HCT116 (cell line): ENCODE results near the gene UBE2O. TPM values are rescaled to one million over a fixed set of nuclear protein-coding genes. Genes with fewer than 3 reads are reported as not detected.

ENCODE experiments used
- ATAC-seq: fragments of 200-7000 bp; cut with Tn5 transposase; 2 replicates; pipeline ENCODE4 v1.9.1; 2020; ENCODE audit warnings: mild to moderate bottlenecking, moderate library complexity
- BruUV-seq: library from RNA; stranded (reverse); fragments of 400-500 nt; replicated peaks from 2 replicates; lab custom pipeline; 2021; lab: Mats Ljungman, UMichigan
- CTCF ChIA-PET: fragments of 300-600 bp; sonication (Branson Sonifier 250); formaldehyde crosslinking; loops from one replicate; lab custom pipeline; 2021; ENCODE audit warnings: antibody characterized with exemption; lab: Charles Lee
- POLR2A ChIA-PET: fragments of 300-600, 350-600 bp; sonication (Branson Sonifier 250); formaldehyde crosslinking; loops from one replicate; lab custom pipeline; 2021; ENCODE audit warnings: antibody characterized with exemption; lab: Charles Lee
- RAD21 ChIA-PET, 2 experiments: fragments of 300-600 bp; sonication (Branson Sonifier 250); formaldehyde crosslinking; loops; one replicate each; lab custom pipeline; 2023; ENCODE audit warnings: low total read pairs in 2 of 2; ENCODE audit not compliant: uncharacterized antibody in 2 of 2, unreplicated experiment in 2 of 2, low non-redundant PET in 1 of 2; lab: Charles Lee
- DNase-seq: peaks from one replicate; pipeline ENCODE4 v3.0.0-alpha.2; 2010; ENCODE audit warnings: low read depth, low spot score
- H2AFZ ChIP-seq: fragments of 200-600 bp; shearing (Covaris generic), sonication (generic); 2 replicates; pipeline ENCODE4 v1.6.1; 2017; ENCODE audit warnings: low read depth, mixed run types, mixed read lengths, antibody characterized with exemption, low read length; ENCODE audit not compliant: poor library complexity, severe bottlenecking
- H3K27ac ChIP-seq: 2 replicates; pipeline ENCODE4 v1.5.1; 2012; ENCODE audit warnings: low read depth, low read length
- H3K27me3 ChIP-seq: fragments of 200-600 bp; sonication (generic); 2 replicates; pipeline ENCODE4 v1.6.1; 2016; ENCODE audit warnings: mixed run types, low read length, mixed read lengths; ENCODE audit not compliant: insufficient read depth
- H3K36me3 ChIP-seq, 2 experiments: fragments of 200-500 bp in 1 of 2; fragments of 200-600 bp in 1 of 2; sonication (Bioruptor generic) in 1 of 2; sonication (generic) in 1 of 2; 2 replicates each; pipeline versions ENCODE4 v1.5.1 to v1.6.1; 2014 to 2016; ENCODE audit warnings: low read length in 2 of 2, inconsistent platforms in 1 of 2, mixed read lengths in 1 of 2, mixed run types in 1 of 2; ENCODE audit not compliant: insufficient read depth in 2 of 2, control insufficient read depth in 1 of 2
- H3K4me1 ChIP-seq, 2 experiments: fragments of 200-600 bp in 1 of 2; sonication (generic) in 1 of 2; 2 replicates each; pipeline versions ENCODE4 v1.5.1 to v1.6.1; 2012 to 2017; ENCODE audit warnings: low read length in 2 of 2, inconsistent platforms in 1 of 2, mild to moderate bottlenecking in 1 of 2, mixed read lengths in 1 of 2, mixed run types in 1 of 2, moderate library complexity in 1 of 2; ENCODE audit not compliant: insufficient read depth in 2 of 2, control insufficient read depth in 1 of 2
- H3K4me2 ChIP-seq: fragments of 200-600 bp; sonication (generic); 2 replicates; pipeline ENCODE4 v1.6.1; 2017; ENCODE audit warnings: mixed run types, low read length, mixed read lengths
- H3K4me3 ChIP-seq, 2 experiments: fragments of 200-600 bp in 1 of 2; sonication (generic) in 1 of 2; replicated peaks in 1 of 2; 2 replicates each; pipeline ENCODE4 v1.5.1; 2011 to 2016; ENCODE audit warnings: low read length in 2 of 2, control low read depth in 1 of 2, low read depth in 1 of 2, mild to moderate bottlenecking in 1 of 2, mixed read lengths in 1 of 2, mixed run types in 1 of 2
- H3K79me2 ChIP-seq: fragments of 200-600 bp; sonication (generic); 2 replicates; pipeline ENCODE4 v1.6.1; 2017; ENCODE audit warnings: mild to moderate bottlenecking, mixed run types, low read length, moderate library complexity, mixed read lengths; ENCODE audit not compliant: insufficient read depth
- H3K9ac ChIP-seq: fragments of 200-600 bp; sonication (generic); 2 replicates; pipeline ENCODE4 v1.6.1; 2016; ENCODE audit warnings: low read length, mixed read lengths
- H3K9me2 ChIP-seq: fragments of 200-600 bp; sonication (generic), shearing (Covaris generic); 2 replicates; pipeline ENCODE4 v1.6.1; 2017; ENCODE audit warnings: mixed run types, mild to moderate bottlenecking, moderate library complexity; ENCODE audit not compliant: insufficient read depth
- H3K9me3 ChIP-seq, 2 experiments: fragments of 200-500 bp in 1 of 2; fragments of 200-600 bp in 1 of 2; sonication (Bioruptor generic) in 1 of 2; sonication (generic) in 1 of 2; 2 replicates each; pipeline ENCODE4 v1.6.1; 2014 to 2017; ENCODE audit warnings: low read length in 2 of 2, mixed read lengths in 2 of 2, inconsistent platforms in 1 of 2, low read depth in 1 of 2, mild to moderate bottlenecking in 1 of 2, mixed run types in 1 of 2, moderate library complexity in 1 of 2; ENCODE audit not compliant: control insufficient read depth in 1 of 2, insufficient read depth in 1 of 2
- H4K20me1 ChIP-seq: fragments of 200-600 bp; sonication (generic), shearing (Covaris generic); 2 replicates; pipeline ENCODE4 v1.6.1; 2017; ENCODE audit warnings: mixed run types, mild to moderate bottlenecking, moderate library complexity; ENCODE audit not compliant: insufficient read depth
- TCF7L2 ChIP-seq: IDR thresholded peaks from 2 replicates; pipeline ENCODE4 v1.7.0; 2011; ENCODE audit warnings: borderline replicate concordance, inconsistent platforms; ENCODE audit not compliant: insufficient read depth, insufficient read length; ENCODE audit errors: extremely low read depth
- YY1 ChIP-seq: IDR thresholded peaks from 2 replicates; pipeline ENCODE4 v1.6.1; 2011; ENCODE audit warnings: low read length, low read depth, moderate library complexity, mild to moderate bottlenecking; ENCODE audit not compliant: insufficient replicate concordance; ENCODE audit errors: extremely low read depth
- ZFX ChIP-seq: fragments of 450-650 bp; IDR thresholded peaks from 2 replicates; pipeline ENCODE4 v1.6.1; 2017
- intact Hi-C: fragments of 100-400 bp; cut with micrococcal nuclease; formaldehyde crosslinking; loops from 2 replicates; pipeline ENCODE4 v1.10.0; 2022
- total RNA-seq: library from RNA; stranded (reverse); gene quantifications from one replicate; pipeline ENCODE4 v1.2.1, GENCODE V29; 2021; ENCODE audit not compliant: unreplicated experiment
- TF ChIP-seq, protein P1 (sequence below): IDR thresholded peaks from 2 replicates; pipeline ENCODE4 v1.6.1; 2012
- TF ChIP-seq, protein P2 (sequence below), 3 experiments: fragments of 200-600 bp in 1 of 3; sonication (generic) in 1 of 3; IDR thresholded peaks in 2 of 3; conservative IDR thresholded peaks in 1 of 3; 2 replicates each; pipeline ENCODE4 v1.5.1; 2012 to 2017; ENCODE audit warnings: low read depth in 2 of 3, low read length in 2 of 3, antibody characterized with exemption in 1 of 3, borderline replicate concordance in 1 of 3, control low read depth in 1 of 3, mild to moderate bottlenecking in 1 of 3, mixed read lengths in 1 of 3, mixed run types in 1 of 3, moderate library complexity in 1 of 3; ENCODE audit not compliant: insufficient read depth in 1 of 3

The UBE2O gene
- total RNA-seq, 1 experiment from 2014 or later = 59.1 TPM

DNA sequence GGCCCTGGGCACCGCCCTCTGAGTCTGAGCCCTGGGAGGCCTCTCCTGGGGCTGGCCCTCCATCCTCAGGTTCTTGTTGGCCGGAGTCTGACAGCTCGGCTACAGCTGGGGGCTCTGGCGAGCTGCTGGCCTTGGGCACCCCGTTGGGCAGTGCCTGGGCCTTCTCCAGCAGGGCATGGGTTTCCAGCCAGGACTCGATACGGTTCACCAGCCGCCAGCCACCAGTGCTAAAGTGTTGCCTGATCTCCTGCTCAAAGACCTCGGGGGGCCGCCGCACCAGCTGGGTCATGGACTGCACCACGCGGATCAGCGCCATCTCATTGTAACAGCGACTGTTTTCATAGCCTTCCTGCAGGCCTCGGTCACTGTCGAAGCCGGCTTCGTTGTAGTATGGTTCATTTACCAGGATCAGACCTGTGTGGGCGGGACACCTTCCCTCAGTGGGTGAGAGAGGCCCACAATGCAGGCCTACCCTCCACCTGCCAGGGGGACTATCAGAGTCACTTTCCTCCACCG is 61.7 kb downstream of the UBE2O start (continued):
- TF ChIP-seq YY1 (no peak), ZFX (no peak)

DNA sequence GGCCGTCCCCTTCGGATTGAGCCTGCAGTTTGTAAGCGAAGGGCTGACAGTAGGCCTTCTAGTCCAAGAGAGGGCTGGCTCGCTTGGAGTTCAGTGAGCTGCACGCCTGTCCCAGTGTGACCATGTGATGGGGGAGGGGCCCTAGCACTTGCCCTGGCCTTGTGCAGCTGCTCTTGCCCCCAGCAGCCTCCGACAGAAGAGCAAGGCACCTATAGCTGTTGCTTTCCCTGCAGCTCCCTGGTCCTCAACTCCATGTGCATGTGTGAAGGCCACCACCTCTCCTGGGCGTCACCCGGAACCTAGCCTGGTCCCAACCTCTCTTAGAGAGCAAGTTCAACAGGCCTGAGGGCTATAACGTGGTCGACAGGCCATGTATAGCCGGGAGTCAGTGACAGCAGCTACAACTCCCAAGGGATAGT is 62.9 kb downstream of the UBE2O start:
- RAD21 ChIA-PET = no interaction called here

More for the DNA sequence above, 62.9 kb downstream of the UBE2O start:
- peaks cover 11 to 13% of the 10 kb centered on the region in 2 experiments for H3K4me1 ChIP-seq
- no peaks in the 10 kb centered on the region for H3K9me2 ChIP-seq
- no peaks in the 10 kb centered on the region for H4K20me1 ChIP-seq
- peaks cover 12 to 23% of the 10 kb centered on the region in 2 experiments; a peak in 3 of 4 replicates for H3K36me3 ChIP-seq
- CTCF ChIA-PET = interaction anchor here (1.2 to 1.4 kb wide), 3 partner anchors 8 to 22 kb away, joined by 3 to 10 read pairs (median 4); no protein-coding TSS in a partner anchor
- no peaks in the 10 kb centered on the region for H3K79me2 ChIP-seq
- H2AFZ ChIP-seq = no peak overlapping the region
- no peak overlapping the region for H3K4me2 ChIP-seq
- DNase-seq = no peak
- H3K9ac ChIP-seq = no peak overlapping the region
- no peaks in the 10 kb centered on the region for H3K9me3 ChIP-seq
- BruUV-seq = no TSS peak
- POLR2A ChIA-PET = no interaction called here
- peaks cover 6% of the 10 kb centered on the region; the same call in 1 of the 2 replicates for H3K27me3 ChIP-seq
- no peak overlapping the region for H3K27ac ChIP-seq
- ATAC-seq = no peak
- TF ChIP-seq, protein P1, sequence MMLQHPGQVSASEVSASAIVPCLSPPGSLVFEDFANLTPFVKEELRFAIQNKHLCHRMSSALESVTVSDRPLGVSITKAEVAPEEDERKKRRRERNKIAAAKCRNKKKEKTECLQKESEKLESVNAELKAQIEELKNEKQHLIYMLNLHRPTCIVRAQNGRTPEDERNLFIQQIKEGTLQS = no peak
- TF ChIP-seq TCF7L2 = no peak
- TF ChIP-seq, protein P2, sequence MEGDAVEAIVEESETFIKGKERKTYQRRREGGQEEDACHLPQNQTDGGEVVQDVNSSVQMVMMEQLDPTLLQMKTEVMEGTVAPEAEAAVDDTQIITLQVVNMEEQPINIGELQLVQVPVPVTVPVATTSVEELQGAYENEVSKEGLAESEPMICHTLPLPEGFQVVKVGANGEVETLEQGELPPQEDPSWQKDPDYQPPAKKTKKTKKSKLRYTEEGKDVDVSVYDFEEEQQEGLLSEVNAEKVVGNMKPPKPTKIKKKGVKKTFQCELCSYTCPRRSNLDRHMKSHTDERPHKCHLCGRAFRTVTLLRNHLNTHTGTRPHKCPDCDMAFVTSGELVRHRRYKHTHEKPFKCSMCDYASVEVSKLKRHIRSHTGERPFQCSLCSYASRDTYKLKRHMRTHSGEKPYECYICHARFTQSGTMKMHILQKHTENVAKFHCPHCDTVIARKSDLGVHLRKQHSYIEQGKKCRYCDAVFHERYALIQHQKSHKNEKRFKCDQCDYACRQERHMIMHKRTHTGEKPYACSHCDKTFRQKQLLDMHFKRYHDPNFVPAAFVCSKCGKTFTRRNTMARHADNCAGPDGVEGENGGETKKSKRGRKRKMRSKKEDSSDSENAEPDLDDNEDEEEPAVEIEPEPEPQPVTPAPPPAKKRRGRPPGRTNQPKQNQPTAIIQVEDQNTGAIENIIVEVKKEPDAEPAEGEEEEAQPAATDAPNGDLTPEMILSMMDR (IDR thresholded peaks at IDR 0.05 in 2 of 3, conservative IDR thresholded peaks at IDR 0.05 in 1 of 3; ENCODE audit: borderline replicate concordance in 1 of 3, insufficient read depth in 1 of 3, low read depth in 2 of 3, low read length in 2 of 3) = no peak
- H3K4me3 ChIP-seq = no peak overlapping the region
- intact Hi-C loops = no loop called here
